HEK293 (cell line): ENCODE results near the gene LAMC3.

ENCODE experiments used
- CTCF ChIP-seq: fragments of 450-650 bp; formaldehyde crosslinking; IDR thresholded peaks from 2 replicates; pipeline ENCODE4 v1.5.1; 2016; ENCODE audit warnings: missing biosample characterization, missing genetic modification characterization
- ZNF157 ChIP-seq: fragments of 450-650 bp; formaldehyde crosslinking; IDR thresholded peaks from 2 replicates; pipeline ENCODE4 v1.5.1; 2016; ENCODE audit warnings: missing biosample characterization, missing genetic modification characterization
- ZNF23 ChIP-seq: fragments of 450-650 bp; formaldehyde crosslinking; IDR thresholded peaks from 2 replicates; pipeline ENCODE4 v1.5.1; 2016; ENCODE audit warnings: missing biosample characterization, missing genetic modification characterization, borderline replicate concordance
- ZNF660 ChIP-seq: fragments of 450-650 bp; IDR thresholded peaks from 2 replicates; pipeline ENCODE4 v1.5.1; 2018; ENCODE audit warnings: missing biosample characterization, mild to moderate bottlenecking, missing genetic modification characterization

- TF ChIP-seq ZNF660 (no peak), CTCF (tag by site-specific recombination) (no peak), ZNF157 (tag by site-specific recombination) (no peak), ZNF23 (tag by site-specific recombination) (no peak)
Measured at GRCh38 chr9:131050831-131051230, 41.9 kb downstream of the LAMC3 start.
